Ammon's horn (tissue), 1 donor: Measurements from ENCODE around the gene PCCA.

Source experiments
- DNase-seq: peaks from one replicate; pipeline ENCODE4 v3.0.0-alpha.2; 2016; ENCODE audit warnings: low spot score

PCCA gene

DNA sequence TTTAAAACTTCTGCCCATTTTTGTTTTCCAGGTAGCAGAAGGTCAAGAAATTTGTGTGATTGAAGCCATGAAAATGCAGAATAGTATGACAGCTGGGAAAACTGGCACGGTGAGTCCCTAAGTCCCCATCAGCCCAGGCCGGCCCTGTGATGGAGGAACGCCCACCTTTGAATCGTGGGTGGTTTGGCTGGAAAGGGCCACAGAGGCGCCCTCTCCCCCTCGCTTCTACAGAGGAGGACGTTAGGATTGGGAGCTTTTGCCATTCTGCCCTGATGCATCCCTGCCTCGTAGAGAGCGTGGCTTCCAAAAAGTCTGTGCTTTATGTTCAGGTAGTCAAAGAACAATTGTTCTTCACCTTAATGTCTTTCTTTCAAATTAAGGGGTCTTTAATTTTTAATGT lies 438.8 kb downstream of the PCCA start:
- no peak for DNase-seq

DNA sequence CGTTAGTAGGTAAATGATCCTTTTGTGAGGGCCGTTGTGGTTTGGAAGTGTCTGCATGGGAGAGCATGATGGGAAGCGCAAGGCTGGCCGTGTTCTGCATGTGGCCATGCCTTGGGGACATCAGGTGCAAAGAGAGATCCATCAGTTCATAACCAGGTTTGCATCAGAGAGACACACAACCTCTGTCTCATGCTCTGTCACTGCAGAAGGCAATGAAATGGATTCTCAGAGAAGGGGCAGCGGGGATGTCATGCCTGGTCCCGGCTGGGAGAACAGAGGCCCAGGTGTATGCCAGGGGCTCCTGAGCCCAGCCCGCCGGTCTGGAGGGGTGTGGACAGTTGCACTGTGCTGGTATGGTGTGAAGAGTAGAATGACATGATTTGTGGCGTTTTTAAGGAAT lies 439.5 kb downstream of the PCCA start:
- no peak for DNase-seq

DNA sequence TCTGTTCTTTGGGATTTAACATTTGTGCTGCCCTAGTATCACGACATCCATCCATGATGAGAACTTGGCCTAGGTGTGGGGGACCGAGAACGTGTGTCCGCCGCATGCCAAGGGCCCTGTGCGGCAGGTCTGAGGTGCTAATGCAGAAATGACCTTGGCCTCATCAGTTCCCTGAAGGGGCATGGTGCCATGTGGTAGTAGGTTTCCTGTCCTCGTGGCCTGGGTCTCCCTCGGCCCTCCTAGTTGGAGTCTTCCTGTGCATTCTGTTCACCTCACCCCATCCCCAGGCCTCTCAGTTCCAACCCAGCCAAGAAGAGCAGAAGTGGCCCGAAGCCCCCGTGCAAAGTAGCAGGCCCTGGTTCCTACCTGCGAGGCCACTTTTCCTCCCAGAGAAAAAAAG lies 439.9 kb downstream of the PCCA start:
- no peak for DNase-seq

DNA sequence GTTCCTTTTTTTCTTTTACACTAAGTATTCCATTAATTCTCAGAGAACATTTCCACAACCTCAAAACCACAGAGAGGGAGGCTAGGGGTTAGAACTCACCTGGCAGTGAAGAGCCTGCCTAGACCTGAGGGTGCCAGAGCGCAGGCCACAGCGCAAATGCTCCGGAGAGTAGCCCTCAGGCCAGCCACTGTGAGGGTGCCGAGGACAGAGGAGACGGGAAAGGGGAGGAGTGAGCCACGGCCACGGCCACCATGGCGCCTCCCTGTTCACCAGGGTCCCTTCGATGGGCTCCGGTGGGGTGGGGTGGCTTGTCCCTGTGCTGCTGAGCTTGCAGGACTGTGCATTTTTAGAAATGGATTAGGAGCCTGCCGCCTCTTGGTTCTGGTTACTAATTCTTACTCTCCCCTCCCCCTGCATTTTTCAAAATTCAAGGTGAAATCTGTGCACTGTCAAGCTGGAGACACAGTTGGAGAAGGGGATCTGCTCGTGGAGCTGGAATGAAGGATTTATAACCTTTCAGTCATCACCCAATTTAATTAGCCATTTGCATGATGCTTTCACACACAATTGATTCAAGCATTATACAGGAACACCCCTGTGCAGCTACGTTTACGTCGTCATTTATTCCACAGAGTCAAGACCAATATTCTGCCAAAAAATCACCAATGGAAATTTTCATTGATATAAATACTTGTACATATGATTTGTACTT lies 440.9 kb downstream of the PCCA start:
- DNase-seq = no peak

DNA sequence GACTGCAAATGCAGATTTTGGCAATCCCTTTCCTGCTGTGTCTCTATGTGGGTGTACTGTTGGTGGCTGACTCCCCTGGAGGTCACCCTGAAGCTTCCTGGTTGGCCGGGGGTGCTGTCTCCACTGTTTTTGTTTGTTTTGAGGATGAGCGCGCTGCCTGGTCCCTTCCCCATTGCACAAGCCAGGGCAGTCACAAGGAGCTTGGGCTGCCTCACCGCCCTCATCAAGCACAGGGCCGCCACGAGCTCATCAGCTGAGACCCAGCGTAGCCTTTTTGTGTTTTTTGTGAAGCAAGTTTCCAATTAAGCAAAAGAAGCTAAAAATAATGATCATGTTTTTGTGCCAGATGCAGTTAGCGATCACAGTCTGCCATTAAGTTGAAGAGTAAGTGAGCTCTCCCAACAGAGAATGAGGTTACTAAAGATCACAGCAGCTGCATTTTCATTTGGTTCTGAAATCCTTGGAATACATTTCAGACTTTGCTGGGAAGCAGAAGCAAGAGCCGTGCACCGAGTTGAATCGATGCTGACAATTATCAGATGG lies 441.8 kb downstream of the PCCA start:
- DNase-seq = peak; percentile 71

DNA sequence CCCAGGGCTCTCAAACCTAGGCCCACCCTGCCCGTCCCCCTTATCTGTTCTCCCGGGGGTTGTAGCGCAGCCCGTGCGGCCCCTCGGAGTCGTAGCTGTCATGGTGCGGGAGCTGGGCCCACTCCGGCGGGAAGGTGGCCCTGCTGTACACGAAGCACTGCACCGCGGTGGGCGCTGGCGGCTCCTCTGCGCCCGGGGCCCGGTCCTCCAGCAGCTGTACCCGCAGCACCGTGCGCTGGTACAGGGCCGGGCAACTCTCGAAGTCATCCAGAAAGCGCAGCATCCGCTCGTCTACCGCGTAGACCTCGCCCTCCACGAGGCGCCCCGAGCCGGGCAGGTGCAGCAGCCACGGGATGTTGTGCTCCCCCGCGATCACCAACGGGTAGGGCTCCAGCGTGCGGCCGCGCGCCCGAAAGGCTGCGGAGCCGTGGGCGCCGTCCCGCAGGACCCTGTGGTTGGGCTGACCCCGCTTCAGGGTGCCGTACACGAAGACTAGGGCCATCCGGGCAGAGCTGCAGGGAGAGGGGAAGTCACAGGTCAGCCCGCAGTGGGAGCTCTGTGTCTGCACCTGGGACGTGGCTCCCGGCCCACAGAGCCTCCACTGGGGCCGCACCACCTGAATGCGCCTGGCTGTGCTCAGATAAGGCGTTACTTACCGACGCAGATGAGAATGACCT lies 443.3 kb downstream of the PCCA start:
- DNase-seq = no peak

DNA sequence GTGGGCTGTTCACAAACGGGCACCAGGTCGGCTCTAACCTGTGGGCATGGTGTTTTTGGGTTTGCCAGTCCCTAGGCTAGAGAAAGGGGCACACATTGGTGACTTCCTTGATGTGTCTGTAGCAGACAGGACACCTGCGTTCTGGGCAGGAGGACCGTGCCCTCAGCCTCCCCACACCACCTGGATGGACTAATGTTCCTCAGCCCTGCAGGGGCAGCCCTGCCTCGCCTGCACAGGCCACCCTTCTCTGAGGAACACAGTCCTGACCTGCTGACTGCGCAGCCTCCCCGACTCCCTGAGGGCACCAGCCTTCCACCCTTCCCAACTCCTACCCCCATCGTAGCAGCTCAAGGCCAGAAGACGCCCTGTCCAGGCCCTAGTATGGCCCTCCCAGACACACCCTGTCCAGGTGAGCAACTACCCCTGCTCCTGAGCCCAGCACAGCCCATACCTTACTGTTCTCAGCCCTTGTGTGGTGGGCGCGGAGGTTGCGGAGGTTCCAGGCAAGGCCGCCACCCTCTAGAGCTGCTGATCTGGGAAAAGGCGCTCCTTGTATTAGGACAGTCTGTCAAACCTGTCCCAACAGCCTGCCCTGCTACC lies 444.0 kb downstream of the PCCA start:
- no peak for DNase-seq

DNA sequence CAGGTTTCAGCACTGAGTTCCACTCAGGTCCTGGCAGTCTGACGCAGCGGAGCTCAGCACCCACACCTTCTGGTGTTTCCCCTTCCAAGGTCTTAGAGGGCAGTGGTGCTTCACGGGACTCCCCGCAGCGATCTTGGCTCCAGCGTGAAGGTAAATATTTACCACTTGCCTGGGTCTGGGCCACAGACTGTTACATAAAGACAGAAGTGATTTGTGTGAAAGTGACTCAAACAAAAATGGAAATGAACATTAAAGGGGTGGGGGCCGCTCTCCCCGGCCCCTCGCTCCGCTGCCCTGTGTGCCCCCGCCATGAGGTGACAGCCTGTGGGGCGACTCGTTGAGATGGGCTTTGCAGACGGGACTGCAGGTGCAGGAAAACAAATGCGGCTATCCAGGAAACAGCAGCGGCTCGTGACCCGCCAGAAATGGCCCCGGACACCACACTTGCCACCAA lies 444.7 kb downstream of the PCCA start:
- DNase-seq = no peak

DNA sequence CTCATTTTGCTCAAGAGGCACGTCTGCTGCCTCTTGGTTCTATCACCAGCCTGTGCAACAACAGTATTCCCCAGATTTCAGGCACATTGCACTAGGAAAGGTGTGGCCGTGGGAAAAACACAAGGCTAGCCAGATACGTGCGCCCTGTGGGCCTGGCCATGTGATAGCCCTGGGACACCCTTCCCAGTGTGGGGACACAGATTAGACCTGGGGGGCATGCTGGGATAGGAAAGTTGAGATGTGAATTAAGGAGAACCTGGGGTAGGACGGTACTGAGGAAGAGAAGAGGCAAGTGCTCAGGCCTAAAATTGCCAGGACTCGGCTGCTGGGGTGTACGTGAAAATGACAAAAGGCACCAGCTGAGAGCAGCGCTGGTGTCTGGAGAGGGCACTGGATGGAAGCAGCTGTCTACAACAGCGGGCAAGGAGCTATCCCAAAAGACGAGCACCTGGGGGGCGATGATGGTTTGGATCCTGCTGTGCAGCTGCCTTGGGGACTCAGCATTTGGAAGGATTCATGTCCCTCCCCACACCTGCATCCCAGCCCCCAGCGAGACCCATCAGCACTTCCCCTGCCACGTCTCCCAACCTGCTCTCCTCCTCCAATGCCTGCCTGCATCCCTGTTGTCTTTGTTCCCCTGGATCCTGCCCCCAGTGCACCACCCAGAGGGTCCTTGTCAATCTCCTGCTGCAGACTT lies 445.4 kb downstream of the PCCA start:
- no peak for DNase-seq

DNA sequence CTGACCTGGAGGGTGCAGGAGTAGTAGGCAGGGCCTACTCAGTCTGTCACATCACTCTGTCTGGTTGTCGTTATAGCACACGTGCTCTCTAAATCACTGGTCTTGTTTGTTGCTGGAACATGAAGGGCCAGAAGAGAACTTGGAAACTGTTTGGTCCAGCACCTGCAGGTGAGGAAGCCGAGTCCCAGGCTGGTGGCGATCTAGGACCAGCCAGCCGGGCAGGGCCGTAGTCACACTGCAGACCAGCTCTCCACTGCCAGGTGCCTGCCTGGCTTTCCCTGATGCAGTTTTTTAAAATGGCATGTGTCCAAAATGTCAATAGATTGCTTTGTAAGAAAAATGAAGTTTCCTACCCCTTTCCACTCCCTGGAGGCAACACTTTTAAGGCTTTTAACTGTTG lies 446.0 kb downstream of the PCCA start:
- DNase-seq = no peak

DNA sequence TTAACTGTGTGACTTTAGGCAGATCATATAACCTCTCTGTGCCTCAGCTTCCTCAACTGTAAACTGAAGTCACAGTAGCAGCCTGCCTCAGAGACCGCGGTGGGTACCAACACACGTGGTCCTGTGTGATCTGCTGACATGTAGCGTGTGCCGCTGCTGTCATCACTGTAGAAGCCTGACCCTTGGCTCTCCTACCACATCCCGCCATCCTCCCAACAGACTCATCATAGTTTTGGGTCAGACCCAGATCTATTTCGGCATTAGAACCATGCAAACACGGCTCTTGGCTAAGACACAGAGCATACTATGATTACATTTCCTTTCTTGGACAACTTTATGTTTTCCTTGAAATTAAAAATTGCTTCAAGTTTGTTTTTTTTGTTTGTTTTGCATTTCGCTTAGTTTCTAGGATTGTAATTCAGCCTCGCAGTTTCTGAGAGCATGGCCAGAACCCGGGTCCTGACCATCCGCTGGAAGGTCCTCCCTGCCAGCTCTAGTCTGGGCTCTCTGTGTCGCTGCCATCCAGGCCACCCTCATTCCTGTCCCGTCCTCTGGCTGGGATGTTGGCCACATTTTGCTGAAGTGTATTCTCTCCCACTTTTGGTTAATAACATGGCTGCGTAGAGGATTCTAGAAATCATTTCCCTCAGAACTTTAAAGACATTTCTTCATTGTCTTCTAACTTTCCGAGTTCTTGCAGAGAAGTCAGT lies 446.7 kb downstream of the PCCA start:
- no peak for DNase-seq

DNA sequence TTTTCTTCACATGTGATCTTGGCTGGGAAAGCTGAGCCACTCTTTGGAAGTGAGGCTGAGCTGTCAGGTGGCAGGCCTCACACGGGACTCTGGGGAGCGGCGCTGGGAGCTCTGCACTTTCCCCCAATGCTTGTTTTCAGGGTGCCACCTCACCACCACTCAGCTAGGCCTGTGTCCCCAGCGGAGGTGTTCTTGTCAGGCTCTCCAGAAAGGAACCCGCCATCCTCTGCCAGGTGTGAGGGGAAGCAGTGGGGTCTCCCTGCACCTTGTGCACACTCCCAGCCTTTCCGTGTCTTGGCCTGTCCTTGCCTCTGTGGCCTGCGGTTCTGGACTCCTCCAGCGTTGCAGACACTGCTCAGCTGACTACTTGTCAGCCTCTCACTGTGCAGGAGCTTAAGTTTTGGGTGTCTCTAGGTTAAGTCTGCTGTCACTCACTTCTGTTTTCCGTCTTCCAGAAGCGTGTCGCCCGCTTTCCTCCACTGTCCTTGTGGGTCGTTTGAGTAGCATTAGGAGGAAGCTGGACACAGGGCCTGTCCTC lies 447.8 kb downstream of the PCCA start:
- DNase-seq = no peak

DNA sequence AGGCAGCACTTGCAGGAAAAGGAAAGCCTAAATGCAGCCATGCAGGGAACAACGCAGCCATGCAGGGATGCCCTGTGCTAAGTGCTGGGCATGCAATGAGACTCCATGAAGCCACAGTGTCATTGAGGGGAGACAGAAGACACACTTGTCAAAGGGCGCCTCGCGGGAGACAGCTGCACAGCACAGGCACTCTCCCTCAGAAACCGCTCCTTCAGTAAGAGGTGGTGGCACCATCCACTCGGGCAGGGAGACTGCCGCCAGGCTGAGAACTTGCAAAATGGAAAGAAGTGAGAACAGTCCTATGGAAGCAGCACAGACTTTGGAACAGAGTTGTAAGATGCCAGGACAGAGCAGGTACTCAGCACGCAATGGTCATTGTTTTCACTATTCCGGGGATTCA lies 448.6 kb downstream of the PCCA start:
- DNase-seq = no peak

DNA sequence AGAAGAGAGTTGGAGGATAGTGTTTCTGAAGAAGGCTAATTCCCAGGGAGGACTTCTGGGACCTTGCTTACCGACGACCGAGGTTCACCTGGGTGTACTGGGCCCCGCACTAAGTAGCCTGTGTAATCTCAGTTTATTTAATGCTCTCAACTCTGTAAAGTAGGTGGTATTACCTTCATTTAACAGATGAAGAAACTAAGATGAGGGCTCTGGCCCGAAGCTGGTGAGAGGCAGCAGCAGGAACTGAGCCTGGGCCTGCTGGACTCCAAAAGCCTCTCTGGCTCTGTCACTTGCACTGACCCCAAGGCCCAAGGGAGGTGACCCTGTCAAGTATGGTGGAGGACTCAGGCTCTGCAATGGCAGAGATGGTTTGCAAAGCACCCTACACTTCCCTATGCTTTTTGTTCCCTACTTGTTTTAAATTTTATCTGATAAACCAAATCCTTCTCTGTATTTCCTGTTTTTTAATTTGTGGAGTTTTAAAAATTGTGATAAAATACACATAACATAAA lies 449.1 kb downstream of the PCCA start:
- DNase-seq = no peak

DNA sequence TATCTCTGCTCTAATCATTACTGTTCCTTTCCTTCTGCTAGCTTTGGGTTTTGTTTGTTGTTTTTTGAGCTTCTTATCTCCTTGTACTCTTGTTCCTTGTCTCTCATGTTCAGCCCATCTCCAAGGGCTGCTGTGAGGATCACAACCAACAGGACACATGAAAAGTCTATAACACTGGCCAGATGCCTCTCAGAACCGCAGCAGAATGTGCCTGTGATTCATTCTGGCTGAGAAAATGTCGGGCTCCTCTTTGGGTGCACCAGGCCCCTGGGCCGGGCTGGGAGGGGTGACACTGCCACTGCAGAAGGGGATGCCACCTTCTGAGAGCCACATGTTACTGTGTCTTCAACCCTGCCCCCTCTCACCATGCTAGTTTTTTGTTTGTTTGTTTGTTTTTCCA lies 451.7 kb downstream of the PCCA start:
- DNase-seq = no peak

DNA sequence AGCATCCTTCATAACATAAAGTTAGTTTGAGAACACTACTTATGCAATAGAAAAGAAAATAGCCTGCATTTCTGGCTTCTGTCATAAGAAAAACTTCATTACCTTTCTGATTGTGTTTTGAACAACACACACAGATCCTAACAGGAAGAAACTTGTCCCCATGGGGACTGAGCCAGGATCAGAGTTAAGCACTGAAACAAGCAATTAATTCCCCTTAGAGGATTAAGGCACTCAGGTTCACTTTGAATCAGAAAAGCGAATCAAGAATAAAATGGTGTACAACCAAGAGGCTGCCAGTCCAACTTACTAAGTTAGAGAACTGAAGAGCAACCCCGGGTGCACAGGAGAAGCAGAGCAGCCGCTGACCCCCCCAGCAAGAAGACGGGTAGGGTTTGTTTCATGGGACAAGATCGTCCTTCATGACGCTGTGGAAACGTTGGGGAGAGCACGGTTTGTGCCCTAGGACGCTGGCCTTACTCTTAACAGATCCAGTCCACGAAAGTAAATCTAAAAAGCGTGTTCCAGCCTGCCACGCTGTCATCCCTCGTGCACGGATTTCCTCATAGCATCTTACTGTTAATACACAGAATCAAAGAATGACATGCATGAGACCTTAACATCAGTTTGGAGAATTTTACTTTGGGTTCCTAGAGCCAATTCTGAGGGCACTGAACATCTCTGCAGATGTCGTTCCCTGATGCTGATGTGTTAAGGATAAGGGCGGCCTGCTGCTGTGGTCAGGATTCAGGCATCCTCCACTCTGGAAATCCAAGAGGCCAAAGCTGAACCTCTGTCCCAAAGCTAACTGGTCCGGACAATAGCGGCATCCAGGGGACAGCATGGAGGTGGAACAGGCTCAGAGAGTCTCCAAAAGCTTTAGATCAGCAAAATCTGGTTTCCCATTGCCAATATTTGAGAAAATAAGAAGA lies 453.3 kb downstream of the PCCA start:
- no peak for DNase-seq

DNA sequence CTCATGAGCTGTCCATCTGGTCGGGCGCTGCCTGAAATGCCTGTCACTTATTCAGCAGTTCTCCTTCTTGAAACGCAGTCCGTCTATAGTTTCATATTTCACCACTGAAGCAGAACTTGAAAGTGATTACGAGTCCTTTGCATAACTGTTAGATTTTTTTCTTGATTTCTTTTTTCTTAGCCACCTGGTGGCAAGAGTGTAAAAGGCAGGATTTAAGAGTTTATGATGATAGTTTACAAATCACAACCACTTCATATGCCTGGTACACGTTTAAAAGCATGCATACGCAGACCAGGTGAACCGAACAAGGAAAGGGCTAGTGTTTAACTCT lies 453.9 kb downstream of the PCCA start:
- no peak for DNase-seq

DNA sequence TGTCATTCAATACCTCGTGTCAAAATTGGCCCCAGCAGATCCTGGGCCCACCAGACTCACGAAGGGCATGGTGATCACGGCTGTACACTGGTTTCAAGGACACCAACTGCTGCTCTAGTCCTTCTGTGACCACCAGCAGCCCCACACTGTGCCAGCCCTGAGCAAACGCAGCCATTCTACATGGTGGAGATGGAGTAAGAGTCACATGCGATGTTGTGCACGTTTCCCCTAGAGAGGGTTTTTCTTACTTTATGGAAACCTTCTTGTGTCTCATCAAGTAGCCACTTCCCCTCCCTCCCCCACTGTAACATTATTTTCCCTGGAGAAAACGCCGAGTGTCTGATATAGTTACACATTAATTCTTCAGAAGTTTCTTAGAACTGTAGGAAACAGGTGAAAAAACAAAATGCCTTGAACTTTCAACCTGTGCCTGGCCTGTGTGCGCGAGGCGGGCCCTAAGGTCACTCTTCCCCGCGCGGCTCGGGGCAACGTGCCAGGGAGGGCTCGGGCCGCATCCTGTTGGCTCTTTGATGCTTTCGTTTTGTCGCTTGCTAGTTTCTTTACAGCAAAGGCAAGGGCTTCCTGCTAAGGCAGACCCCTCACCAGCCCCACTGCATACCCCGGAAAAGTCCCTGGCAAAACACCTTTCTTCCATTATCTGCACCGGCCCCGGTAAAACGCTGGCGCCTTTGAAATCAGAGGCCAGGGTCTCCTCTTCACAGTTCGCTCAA lies 455.1 kb downstream of the PCCA start:
- no peak for DNase-seq

DNA sequence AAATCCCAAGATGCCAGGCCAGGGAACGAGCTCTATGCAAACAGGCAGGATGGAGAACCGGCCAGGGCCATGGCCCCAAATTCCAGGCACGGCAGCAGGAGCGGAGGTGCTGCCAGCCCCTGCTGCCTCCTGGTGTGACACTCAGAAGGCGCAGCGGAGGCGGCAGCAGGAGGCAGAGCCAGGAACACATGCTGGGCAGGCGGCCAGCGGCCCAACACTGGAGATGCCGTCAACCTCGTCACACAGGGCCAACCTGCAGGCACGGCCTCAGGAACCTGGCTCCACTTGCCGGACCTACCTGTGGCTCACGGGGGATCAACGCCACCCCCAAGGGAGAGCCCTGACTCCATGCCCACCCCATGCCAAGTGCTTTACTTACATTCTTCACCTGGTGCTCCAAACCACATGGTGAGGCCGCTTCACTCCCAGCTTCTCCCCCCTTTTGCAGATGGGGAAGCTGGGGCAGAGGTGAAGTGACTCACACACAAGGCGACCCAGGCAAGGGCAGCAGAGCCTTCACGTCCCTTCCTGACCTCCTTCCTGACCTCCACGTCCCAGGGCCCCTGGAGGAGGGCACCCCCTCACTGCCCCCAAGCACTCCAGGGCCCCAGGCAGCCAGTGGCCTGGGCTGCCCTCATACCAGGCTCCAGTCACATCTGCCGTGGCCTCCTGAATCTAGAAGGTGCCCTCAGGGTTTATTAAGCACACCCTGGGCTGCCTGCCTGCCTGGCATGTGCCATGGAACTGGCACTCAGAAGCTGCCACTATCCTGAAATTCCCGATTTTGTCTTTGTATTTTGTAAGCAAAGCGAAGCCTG lies 456.2 kb downstream of the PCCA start:
- DNase-seq = peak; percentile 76
